ENCODE measurements around the gene CLIC5.

- TF ChIP-seq CTCF (IDR thresholded peaks at IDR 0.05; ENCODE audit: control extremely low read depth in 1 of 3, insufficient read depth in 1 of 3, low read depth in 1 of 3, low read length in 3 of 3) (no peak), POLR2A (IDR thresholded peaks at IDR 0.05; ENCODE audit: control extremely low read depth in 1 of 2, low read depth in 2 of 2, low read length in 2 of 2) (no peak), RAD21 (IDR thresholded peaks at IDR 0.05 in 1 of 2, conservative IDR thresholded peaks at IDR 0.05 in 1 of 2; ENCODE audit: low read depth in 2 of 2, low read length in 2 of 2) (no peak), TBP (IDR thresholded peaks at IDR 0.05; ENCODE audit: low read depth, low read length) (no peak), EP300 (IDR thresholded peaks at IDR 0.05; ENCODE audit: borderline replicate concordance in 1 of 2, low read depth in 2 of 2, low read length in 2 of 2) (no peak), RXRA (IDR thresholded peaks at IDR 0.05; ENCODE audit: insufficient read depth, low read depth, low read length) (no peak), MAFK (IDR thresholded peaks at IDR 0.05; ENCODE audit: low read depth, low read length) (no peak), YY1 (IDR thresholded peaks at IDR 0.05; ENCODE audit: low read depth, low read length) (no peak), ATF3 (IDR thresholded peaks at IDR 0.05; ENCODE audit: insufficient read depth, low read depth, low read length) (no peak)
These were observed 64.1 kb downstream of the CLIC5 start for GRCh38 chr6:45951321-45952167.

All from H1 (cell line).